Vagina (tissue), 2 donors: ENCODE data around the gene PARD3.

Experiments used
- CTCF ChIP-seq, 3 experiments: fragments of 450-650 bp in 2 of 3; fragments of 200-600 bp in 1 of 3; sonication (generic) in 1 of 3; IDR thresholded peaks; one replicate each; pipeline ENCODE4 v1.5.1; 2017 to 2019; ENCODE audit warnings: antibody characterized with exemption in 3 of 3, mild to moderate bottlenecking in 2 of 3, moderate library complexity in 2 of 3
- POLR2A ChIP-seq, 2 donors: fragments of 450-650 bp; IDR thresholded peaks; one replicate each; pipeline ENCODE4 v1.6.1; 2017; ENCODE audit warnings: antibody characterized with exemption in 2 of 2, mild to moderate bottlenecking in 2 of 2, moderate library complexity in 2 of 2
- POLR2AphosphoS5 ChIP-seq, 2 donors: sonication (generic); formaldehyde crosslinking; IDR thresholded peaks; one replicate each; pipeline ENCODE4 v1.9.0; 2017; ENCODE audit warnings: antibody characterized with exemption in 2 of 2, mild to moderate bottlenecking in 2 of 2, low read depth in 1 of 2; ENCODE audit not compliant: insufficient read depth in 1 of 2

GRCh38 chr10:34313353-34313752 is 501.7 kb downstream of the PARD3 start:
- no peak for TF ChIP-seq CTCF (IDR thresholded peaks at IDR 0.05)
- no peak for TF ChIP-seq POLR2A (IDR thresholded peaks at IDR 0.05)
- no peak for TF ChIP-seq POLR2AphosphoS5 (IDR thresholded peaks at IDR 0.05; ENCODE audit: insufficient read depth in 1 of 2, low read depth in 1 of 2)
